CD4-positive, alpha-beta T cell treated with Interleukin-21 for 1 hour (primary cell): ENCODE data around the gene BMERB1.
A peak's percentile ranks its signal among the peaks of the same experiment; 100 is the strongest.
"Not testable (repeated sequence)": the region's sequence is repeated elsewhere in the genome, so short reads cannot be mapped to it uniquely, and the experiment has no call there.

ENCODE experiments used
- DNase-seq: peaks from one replicate; pipeline ENCODE4 v3.0.0-alpha.2; 2020

The BMERB1 gene

DNA sequence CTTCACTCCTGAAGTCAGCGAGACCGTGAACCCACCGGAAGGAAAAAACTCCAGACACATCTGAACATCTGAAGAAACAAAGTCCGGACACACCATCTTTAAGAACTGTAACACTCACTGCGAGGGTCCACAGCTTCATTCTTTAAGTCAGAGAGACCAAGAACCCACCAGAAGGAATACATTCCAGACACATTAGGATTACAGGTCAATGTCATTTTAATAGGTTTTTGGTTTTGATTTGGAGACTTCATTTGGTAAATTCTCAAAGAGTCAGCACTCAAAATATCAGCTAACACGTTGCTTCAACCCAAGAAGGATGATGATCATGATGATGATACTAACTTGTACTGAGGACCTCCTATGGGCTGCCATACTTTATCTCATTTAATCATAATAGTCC lies 7.6 kb upstream of the BMERB1 start:
- no peak for DNase-seq

DNA sequence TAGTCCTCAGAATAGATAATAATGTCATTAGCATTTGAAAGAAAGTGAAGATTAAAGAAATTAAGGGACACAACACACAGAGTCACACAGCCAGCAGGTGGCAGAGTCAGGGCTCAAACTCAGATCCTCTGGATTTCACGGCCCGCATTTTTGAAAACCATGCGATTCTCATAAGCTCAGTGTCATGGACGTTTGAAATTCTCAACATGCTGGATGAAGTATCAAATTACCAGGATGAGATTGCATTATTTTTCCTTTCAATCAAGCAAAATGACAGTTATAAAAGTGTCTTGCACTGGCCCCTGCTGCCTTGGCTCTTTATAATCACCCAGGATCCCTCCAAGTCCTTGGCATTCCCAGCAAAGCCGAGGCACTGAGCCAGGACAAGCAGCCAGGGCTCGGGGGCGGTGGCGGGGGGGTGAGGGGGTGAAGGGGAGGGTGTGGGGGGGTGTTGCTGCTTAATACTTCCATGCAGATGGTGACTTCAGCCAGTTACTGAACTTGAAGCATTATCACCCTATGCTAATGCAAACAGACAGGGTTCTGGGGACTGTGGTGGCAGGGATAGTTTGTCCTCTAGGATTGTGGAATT lies 6.6 kb upstream of the BMERB1 start:
- DNase-seq: peak; percentile 58

DNA sequence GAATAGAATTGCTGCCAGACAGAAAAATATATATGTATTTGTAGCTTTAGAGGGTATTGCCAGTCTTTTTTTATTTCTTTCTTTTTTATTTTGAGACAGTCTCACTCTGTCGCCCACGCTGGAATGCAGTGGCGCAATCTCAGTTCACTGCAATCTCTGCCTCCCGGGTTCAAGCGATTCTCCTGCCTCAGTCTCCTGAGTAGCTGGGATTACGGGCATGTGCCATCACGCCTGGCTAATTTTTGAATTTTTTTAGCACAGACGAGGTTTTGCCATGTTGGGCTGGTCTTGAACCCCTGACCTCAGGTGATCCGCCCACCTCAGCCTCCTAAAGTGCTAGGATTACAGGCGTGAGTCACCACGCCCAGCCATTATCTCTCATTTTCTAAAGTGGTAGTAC lies 3.5 kb upstream of the BMERB1 start:
- not testable (repeated sequence) for DNase-seq

DNA sequence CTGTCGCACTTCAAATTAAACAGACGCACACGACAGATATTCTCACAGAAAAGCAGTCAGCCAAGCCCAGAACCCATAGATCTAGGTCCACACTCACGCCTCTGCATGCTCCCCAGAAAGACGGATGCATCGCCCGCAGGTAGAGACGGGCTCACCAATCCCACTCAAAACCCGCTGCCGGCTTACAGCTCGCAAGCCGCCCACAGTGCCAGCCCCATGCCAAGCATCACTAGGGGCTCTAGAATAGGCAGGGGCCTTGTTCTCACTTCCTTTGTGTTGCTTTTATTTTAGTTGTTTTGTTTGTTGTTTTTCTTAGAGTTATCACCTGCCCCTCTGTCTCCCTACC lies 336 bp upstream of the BMERB1 start:
- DNase-seq: no peak

DNA sequence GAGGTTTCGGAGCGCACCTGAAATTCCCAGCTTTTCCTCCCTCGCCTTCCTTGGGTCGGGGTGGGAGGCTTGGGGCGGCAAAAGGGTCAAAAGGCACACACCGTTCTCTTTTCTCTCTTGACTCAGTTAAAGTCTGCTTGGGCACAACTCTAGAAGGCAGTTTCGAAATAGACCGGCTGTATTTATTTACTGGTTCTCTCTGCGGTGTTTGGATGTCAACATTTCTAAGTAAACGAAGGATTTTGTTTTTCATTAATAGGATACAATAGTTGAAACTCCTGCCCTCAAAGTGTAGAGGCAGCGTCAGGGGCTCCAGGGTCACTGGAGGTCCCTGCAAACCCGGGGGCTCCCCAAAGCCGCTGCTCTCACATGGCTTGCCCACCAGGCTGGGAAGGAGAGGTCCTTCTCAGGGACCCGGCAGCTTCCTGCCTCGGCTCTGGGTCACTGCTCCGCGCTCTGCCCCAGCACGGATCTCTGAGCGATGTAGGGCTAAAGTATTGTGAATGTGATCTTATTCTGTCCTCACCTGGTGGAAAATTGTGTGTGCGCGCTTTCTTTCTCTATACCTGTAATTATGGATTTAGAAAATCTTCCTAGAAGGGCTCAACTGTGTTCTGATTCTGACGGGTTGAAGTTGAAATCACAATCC lies 952 bp downstream of the BMERB1 start:
- DNase-seq: no peak

DNA sequence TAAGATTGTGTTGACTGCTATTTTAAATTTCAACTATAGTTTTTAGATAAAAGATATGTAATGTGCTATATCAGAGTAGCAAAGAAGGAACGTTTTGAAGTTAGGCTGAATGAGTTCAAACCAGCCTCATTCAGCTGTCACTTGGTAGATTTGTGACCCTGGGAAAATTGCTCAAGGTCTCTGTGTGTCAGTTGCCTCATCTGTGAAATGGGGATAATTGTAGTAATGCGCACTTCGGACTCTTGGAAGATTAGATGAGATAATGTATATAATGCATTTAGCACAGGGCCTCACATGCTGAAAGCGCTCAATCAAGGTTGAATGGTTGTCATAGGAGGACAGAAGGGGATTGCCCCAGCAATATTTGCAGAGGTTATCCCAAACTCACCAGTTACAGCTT lies 4.7 kb downstream of the BMERB1 start:
- DNase-seq: no peak

DNA sequence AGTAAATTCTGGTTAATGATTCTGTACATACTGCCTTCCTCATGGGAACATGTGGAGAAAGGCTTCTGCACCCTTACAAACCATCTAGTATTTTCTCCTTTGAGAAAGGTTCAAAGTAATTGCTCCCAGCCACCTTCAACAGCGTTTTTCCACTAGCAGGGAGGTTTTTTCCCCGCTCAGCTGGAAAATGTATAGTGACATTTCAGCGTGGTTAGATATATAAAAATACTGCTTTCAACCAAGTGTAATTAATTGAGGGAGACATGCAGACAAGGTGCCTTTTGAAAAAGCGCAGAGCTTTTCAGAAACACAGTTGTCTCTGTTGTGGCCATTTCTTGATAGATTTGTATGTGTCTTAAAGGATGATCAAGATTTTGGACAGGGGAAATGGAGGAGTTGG lies 5.1 kb downstream of the BMERB1 start:
- no peak for DNase-seq

DNA sequence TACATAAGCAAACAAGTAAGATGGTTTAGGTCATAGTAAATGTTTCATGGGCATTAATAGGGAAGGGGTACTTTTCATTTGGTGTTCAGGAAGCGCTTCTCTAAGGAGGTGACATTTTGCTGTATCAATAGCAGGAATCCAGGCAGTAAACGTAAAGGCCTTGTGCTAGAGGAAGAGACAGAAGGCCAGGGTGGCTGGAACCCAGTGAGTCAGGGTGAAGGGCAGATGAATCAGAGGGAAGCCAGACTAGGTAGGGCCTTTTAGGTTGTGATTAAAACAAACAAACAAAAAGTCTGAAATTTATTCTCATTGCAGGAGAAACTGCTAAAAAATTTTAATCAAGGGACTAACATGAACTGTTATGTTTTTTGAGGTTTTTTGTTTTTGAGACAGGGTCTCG lies 6.5 kb downstream of the BMERB1 start:
- DNase-seq: no peak

DNA sequence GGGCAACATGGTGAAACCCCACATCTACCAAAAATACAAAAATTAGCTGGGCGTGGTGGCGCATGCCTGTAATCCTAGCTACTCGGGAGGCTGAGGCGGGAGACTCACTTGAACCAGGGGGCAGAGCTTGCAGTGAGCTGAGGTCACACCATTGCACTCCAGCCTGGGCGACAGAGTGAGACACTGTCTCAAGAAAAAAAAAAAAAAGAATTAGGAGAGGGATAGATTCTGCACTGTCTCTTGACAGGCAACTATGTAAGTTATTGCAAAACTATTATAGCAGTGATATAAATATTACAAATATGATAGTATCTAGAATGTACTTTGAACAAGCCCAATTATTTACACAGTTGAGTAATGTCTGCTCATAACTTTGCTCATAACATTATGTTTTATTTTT lies 7.8 kb downstream of the BMERB1 start:
- DNase-seq: not testable (repeated sequence)

DNA sequence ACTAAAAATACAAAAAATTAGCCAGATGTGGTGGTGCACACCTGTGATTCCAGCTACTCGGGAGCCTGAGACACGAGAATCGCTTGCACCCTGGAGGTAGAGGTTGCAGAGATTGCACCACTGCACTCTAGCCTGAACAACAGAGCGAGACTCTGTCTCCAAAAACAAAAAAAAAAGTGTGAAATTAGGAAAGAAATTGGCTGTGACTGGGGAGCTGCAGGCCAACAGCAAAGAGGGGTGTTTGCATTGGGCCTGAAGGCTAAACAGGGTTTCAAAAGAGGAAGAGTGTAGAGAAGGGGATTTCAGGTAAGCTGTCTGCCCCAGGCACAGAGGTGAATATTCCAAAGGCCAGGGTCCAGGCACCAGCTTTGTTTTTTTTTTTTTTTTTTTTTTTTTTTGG lies 9.4 kb downstream of the BMERB1 start:
- DNase-seq: no peak

DNA sequence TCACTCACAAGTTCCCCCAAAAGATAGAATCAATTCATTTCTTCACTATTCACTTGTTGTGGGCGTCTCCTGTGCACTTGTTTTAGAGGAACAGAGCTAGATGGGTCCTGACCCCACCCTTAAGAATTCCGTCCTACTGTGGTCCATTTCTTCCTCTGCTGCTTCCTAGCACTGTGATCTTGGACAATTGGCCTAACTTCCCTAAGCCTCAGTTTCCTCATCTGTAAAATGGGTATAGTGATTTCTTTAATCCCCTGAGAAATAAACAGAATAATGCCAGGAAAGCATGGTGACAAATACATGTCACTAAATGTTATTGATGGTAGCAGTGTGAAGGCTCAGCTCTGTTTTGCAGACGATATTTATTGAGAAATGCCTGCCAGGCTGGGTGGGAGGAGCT lies 9.9 kb downstream of the BMERB1 start:
- no peak for DNase-seq

DNA sequence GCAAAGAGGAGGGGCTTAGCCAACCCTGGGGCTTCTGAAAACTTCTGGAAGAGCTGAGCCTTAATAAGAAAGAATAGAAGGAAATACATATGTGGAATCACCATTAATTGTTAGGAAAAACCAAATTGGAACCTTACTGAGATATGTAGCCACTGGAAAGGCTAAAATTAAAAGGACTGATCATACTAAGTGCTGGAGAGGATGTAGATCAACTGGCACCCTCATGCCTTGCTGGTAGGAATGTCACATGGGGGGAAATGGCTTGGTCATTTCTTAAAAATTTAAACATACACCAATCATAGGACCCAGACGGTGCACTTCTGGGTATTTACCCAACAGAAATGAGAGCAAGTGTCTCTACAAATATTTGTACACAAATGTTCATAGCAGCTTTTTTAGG lies 11.1 kb downstream of the BMERB1 start:
- DNase-seq: no peak

DNA sequence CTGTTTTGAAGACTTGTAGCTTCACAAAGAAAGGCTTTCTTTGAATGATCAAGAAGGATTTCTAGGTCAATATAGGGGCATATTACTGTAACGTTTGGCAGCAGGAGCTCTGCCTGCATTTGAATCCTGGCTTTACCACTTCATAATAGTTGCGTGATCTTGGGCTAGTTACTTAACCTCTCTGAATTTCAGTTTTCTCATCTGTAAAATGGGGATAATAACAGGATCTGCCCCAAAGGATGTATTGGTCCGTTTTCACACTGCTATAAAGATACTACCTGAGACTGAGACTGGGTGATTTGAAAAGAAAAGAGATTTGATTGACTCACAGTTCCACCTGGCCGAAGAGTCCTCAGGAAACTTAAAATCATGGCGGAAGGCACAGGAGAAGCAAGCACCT lies 12.5 kb downstream of the BMERB1 start:
- no peak for DNase-seq

DNA sequence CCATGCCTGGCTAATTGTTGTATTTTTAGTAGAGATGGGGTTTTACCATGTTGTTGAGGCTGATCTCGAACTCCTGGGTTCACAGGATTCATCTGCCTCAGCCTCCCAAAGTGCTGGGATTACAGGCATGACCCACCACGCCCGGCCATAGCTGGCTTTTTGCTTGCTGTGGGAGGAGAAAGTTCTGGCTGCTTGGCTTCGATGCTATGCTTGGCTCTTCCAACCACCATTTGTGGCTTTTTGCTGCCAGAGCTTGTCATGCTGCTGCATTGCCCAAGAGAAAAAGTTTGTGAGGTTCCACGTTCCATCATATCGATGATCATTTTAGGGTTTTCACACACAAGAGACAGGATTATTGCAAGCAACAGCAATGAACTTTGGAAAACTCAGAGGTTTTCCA lies 16.2 kb downstream of the BMERB1 start:
- no peak for DNase-seq

DNA sequence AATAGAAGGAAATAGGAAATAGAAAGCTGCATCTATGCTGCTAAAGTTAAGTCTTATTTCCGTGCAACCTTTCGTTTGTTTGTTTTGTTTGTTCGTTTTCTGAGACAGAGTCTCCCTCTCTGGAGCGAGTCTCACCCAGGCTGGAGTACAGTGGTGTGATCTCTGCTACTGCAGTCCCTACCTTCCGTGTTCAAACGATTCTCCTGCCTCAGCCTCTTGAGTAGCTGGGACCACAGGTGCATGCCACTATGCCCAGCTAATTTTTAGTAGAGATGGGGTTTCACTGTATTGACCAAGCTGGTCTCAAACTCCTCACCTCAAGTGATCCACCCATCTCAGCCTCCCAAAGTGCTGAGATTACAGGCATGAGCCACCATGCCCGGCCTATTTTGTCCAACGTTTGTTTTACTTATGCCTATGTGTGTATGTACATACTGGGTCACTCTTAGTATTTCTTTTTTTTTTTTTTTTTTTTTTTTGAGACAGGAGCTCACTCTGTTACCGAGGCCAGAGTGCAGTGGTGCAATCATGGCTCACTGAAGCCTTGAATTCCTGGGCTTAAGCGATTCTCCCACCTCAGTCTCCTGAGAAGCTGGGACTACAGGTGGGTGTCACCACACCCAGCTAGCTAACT lies 16.8 kb downstream of the BMERB1 start:
- DNase-seq: no peak

DNA sequence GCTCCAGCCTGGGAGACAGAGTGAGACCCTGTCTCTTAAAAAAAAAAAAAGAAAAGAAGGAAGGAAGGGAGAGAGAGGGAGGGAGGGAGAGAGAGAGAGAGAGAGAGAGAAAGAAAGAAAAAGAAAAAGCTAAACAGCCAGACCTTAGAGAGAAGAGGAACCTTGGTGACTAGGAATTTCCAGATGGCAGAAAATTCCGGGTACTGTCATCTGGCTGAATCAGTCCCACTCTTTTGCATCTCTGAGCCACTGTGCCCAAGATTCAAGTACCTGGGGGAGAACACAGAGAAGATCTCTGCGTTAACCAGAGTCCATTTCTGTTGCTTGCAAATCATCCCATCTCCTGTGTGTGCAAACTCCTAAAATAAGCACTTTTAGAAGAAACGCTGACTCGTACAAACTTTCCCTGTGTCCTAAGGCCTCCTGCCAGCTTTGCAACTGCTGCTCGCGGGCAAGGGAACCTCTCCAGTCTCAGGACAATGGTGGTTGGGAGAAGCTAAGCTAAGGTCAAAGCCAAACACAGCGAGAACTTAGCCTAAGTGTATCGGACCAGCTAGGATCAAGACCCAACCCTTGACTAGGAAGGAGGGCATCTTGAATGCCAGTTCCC lies 18.0 kb downstream of the BMERB1 start:
- no peak for DNase-seq

DNA sequence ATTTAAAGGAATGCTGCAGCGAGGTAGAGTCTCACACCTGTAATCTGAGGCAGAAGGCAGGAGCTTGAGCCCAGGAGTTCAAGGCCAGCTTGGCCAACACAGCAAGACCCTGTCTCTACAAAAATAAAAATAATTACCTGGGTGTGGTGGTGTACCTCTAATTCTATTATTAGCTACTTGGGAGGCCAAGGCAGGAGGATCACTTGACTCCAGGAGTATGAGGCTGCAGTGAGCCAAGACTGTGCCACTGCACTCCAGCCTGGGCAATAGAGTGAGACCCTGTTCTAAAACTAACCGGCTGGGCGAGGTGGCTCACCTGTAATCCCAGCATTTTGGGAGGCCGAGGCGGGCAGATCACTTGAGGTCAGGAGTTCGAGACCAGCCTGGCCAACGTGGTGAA lies 18.9 kb downstream of the BMERB1 start:
- not testable (repeated sequence) for DNase-seq

DNA sequence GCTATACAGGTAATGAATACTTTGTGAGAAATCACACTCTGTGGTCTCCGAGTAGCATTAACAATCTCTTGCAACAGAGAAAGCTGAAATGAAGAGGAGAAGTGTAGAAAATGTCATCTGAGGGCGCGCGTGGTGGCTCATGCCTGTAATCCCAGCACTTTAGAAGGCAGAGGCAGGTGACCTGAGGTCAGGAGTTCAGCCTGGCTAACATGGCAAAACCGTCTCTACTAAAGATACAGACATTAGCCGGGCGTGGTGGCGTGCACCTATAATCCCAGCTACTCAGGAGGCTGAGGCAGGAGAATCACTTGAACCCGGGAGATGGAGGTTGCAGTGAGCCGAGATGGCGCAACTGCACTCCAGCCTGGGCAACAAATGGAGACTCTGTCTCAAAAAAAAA lies 20.5 kb downstream of the BMERB1 start:
- DNase-seq: not testable (repeated sequence)

DNA sequence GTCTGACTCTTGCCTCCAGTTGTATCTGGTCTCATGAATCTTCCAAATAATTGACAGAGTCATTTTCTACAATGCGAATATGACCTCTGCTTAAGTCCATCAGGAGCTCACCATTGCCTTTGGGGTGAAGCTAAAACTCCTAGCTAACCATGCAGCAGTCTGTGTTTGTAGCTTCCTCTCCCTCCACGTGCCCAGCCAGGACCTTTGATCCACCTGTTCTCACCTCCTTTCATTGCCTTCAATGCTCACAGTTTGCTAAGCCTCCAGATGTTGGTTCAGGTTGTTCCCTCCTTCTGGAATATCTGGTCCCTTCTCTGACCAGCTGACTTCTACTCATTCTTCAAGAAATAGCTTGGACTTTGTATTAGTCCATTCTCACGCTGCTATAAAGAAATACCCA lies 23.0 kb downstream of the BMERB1 start:
- no peak for DNase-seq

DNA sequence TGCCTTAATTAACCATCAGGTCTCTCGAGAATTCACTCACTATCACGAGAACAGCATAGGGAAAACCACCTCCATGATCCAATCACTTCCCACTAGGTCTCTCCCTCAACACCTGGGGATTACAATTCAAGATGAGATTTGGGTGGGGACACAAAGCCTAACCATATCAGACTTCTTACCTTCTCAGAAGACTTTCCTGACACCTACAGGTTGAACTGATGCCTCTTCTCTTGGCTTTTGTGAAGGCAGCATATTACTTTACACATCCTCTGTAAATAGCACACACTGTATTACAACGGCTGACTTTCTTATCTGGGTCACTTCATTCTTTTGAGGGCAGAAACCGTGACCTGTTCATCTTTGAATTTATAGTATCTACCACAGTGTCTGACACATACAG lies 23.6 kb downstream of the BMERB1 start:
- no peak for DNase-seq

DNA sequence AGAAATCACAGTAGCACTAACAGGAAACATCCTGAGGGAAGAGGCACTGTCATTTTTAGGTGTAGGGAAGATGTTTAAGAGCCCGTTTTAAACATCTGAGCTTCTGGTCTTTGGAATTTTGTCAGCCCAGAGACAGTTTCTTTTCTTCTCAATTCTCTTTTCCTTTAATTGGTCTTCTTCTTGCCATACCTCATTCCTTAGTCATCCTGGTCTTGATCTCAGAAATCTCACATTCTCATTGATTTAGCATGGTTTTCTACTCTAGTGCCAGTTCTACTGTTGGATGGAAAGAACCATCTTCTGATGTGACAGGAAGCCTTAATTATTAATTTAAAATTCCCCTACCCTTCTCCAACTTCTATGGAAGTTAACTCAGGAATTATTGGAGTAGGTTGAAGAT lies 25.4 kb downstream of the BMERB1 start:
- DNase-seq: no peak

DNA sequence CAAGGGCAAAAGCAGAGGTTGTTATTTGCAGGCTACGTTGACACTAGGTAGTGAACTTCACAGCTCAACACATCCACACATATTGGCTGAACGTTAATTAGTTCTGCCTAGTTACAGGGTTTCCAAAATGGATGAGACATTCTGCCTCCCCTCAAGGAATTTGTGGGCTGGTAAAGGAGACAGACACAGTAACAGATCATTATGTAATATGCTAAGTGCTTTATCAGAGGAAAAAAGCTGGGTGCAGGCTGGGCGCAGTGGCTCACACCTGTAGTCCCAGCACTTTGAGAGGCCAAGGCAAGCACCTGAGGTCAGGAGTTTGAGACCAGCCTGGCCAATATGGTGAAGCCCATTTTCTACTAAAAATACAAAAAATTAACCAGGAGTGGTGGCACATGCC lies 26.2 kb downstream of the BMERB1 start:
- DNase-seq: no peak

DNA sequence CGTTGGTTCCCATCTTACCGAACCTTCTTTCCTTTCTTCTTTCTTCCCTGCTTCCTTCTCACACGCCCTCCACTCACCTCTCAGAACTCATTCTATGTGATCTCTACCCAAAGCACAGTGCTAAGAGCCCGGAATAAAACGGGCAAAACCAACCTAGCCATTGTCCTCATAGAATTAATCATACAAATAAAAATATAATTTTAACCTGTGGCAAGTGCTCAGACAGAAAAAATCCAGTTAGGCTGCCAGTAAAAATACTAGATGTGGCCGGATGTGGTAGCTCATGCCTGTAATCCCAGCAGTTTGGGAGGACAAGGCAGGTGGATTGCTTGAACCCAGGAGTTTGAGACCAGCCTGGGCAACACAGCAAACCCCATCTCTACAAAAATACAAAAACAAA lies 27.0 kb downstream of the BMERB1 start:
- DNase-seq: no peak

DNA sequence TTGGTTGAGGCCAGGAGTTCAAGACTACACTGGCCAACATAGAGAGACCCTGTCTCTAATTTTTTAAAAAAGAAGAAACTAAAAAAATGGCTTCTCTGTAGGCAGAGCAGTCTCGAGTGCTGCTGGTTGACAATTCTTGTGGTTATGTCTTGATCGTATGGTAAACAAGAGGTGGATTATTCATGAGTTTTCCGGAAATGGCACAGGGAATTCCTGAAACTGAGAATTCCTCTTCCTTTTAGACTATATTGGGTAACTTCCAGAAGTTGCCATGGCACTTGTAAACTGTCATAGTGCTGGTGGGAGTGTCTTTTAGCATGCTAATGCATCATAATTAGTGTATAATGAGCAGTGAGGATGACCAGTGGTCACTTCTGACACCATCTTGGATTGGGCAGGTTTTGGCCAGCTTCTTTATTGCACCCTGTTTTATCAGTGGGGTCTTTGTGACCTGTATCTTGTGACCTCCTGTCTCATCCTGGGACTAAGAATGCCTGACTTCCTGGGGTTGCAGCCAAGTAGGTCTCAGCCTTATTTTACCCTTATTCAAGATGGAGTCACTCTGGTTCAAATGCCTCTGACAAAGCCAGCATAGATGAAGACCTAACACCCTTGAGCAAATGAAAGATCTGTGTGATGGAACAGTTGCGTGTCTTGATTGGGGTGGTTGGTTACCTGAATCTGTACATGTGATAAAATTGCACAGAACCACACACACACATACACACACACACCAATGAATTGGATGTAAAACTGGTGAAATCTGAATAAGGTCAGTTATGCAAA lies 30.2 kb downstream of the BMERB1 start:
- DNase-seq: no peak
